HepG2 (cell line): ENCODE data around the gene PTPRH. TPM values are rescaled to one million over a fixed set of nuclear protein-coding genes. Genes with fewer than 3 reads are reported as not detected.
A peak's percentile ranks its signal among the peaks of the same experiment; 100 is the strongest.

Source experiments
- ARNTL ChIP-seq: sonication (generic); formaldehyde crosslinking; IDR thresholded peaks from 2 replicates; pipeline ENCODE4 v1.4.0; 2020; ENCODE audit warnings: mild to moderate bottlenecking, missing genetic modification reagents
- ASH2L ChIP-seq: fragments of 300-600, 200-600 bp; sonication (generic); IDR thresholded peaks from 2 replicates; pipeline ENCODE4 v1.7.0; 2017; ENCODE audit warnings: low read depth, mild to moderate bottlenecking, moderate library complexity, mixed read lengths, low read length; ENCODE audit not compliant: insufficient read length
- ATF5 ChIP-seq: sonication (generic); formaldehyde crosslinking; IDR thresholded peaks from 2 replicates; pipeline ENCODE4 v1.4.0; 2020; ENCODE audit warnings: mild to moderate bottlenecking, low read depth, missing genetic modification reagents
- CBX2 ChIP-seq, 2 experiments: fragments of 200-600 bp in 1 of 2; sonication (generic); formaldehyde crosslinking in 1 of 2; IDR thresholded peaks; 2 replicates each; pipeline versions ENCODE4 v1.7.0 to v1.8.1; 2018 to 2022; ENCODE audit warnings: low read depth in 2 of 2, low read length in 1 of 2, mild to moderate bottlenecking in 1 of 2, missing genetic modification reagents in 1 of 2
- CHCHD3 ChIP-seq: sonication (generic); formaldehyde crosslinking; IDR thresholded peaks from 2 replicates; pipeline ENCODE4 v1.8.0; 2022; ENCODE audit warnings: mild to moderate bottlenecking, missing genetic modification reagents, moderate library complexity
- CSRNP2 ChIP-seq: sonication (generic); formaldehyde crosslinking; conservative IDR thresholded peaks from 2 replicates; pipeline ENCODE4 v1.8.0; 2022; ENCODE audit warnings: low read depth, missing genetic modification reagents
- ELK4 ChIP-seq: sonication (generic); formaldehyde crosslinking; IDR thresholded peaks from 2 replicates; pipeline ENCODE4 v1.9.0; 2021; ENCODE audit warnings: missing genetic modification reagents, borderline replicate concordance
- GABPA ChIP-seq, 2 experiments: IDR thresholded peaks; 2 replicates each; pipeline ENCODE4 v1.6.1; 2011 to 2016; ENCODE audit warnings: low read depth in 2 of 2, low read length in 1 of 2, missing biosample characterization in 1 of 2, missing genetic modification characterization in 1 of 2
- HIVEP1 ChIP-seq: sonication (generic); formaldehyde crosslinking; IDR thresholded peaks from 2 replicates; pipeline ENCODE4 v1.4.0; 2020; ENCODE audit warnings: mild to moderate bottlenecking, missing genetic modification reagents
- HOXA9 ChIP-seq: sonication (generic); formaldehyde crosslinking; IDR thresholded peaks from 2 replicates; pipeline ENCODE4 v1.8.1; 2022; ENCODE audit warnings: missing genetic modification reagents, mild to moderate bottlenecking, moderate library complexity, borderline replicate concordance
- KLF13 ChIP-seq: sonication (generic); formaldehyde crosslinking; IDR thresholded peaks from 2 replicates; pipeline ENCODE4 v1.4.0; 2020; ENCODE audit warnings: mild to moderate bottlenecking, missing genetic modification reagents
- NCOR1 ChIP-seq: fragments of 200-600 bp; sonication (generic); IDR thresholded peaks from 2 replicates; pipeline ENCODE4 v1.7.0; 2017; ENCODE audit warnings: antibody characterized with exemption, low read length, borderline replicate concordance
- NFYC ChIP-seq: IDR thresholded peaks from 2 replicates; pipeline ENCODE4 v1.6.1; 2016; ENCODE audit warnings: missing genetic modification reagents, missing compliant biosample characterization
- PPARG ChIP-seq: conservative IDR thresholded peaks from 2 replicates; pipeline ENCODE4 v1.6.1; 2016; ENCODE audit warnings: missing biosample characterization, missing genetic modification reagents
- PRMT3 ChIP-seq: sonication (generic); formaldehyde crosslinking; IDR thresholded peaks from 2 replicates; pipeline ENCODE4 v1.8.1; 2022; ENCODE audit warnings: low read depth, mild to moderate bottlenecking, moderate library complexity, missing genetic modification reagents, borderline replicate concordance
- SKI ChIP-seq: fragments of 450-650 bp; IDR thresholded peaks from one replicate; pipeline ENCODE4 v1.6.1; 2018; ENCODE audit warnings: mild to moderate bottlenecking; ENCODE audit not compliant: partially characterized antibody
- TAF15 ChIP-seq: fragments of 200-400 bp; formaldehyde crosslinking; IDR thresholded peaks from one replicate; pipeline ENCODE4 v1.6.1; 2018; ENCODE audit warnings: mild to moderate bottlenecking, low read depth, low read length; ENCODE audit not compliant: poor library complexity, severe bottlenecking
- ZBTB21 ChIP-seq: sonication (generic); formaldehyde crosslinking; IDR thresholded peaks from 2 replicates; pipeline ENCODE4 v1.4.0; 2020; ENCODE audit warnings: missing genetic modification reagents
- ZFYVE20 ChIP-seq: sonication (generic); formaldehyde crosslinking; IDR thresholded peaks from 2 replicates; pipeline ENCODE4 v1.8.0; 2023; ENCODE audit warnings: low read depth, mild to moderate bottlenecking, moderate library complexity, missing genetic modification reagents, borderline replicate concordance
- ZNF12 ChIP-seq: sonication (generic); formaldehyde crosslinking; IDR thresholded peaks from 2 replicates; pipeline ENCODE4 v1.5.0; 2020; ENCODE audit warnings: missing genetic modification reagents
- ZNF331 ChIP-seq: sonication (generic); formaldehyde crosslinking; IDR thresholded peaks from 2 replicates; pipeline ENCODE4 v1.4.0; 2020; ENCODE audit warnings: missing genetic modification reagents
- ZNF34 ChIP-seq: sonication (generic); formaldehyde crosslinking; IDR thresholded peaks from 2 replicates; pipeline ENCODE4 v1.4.0; 2020; ENCODE audit warnings: mild to moderate bottlenecking, missing genetic modification reagents, borderline replicate concordance
- ZNF546 ChIP-seq: sonication (generic); formaldehyde crosslinking; conservative IDR thresholded peaks from 2 replicates; pipeline ENCODE4 v1.8.1; 2023; ENCODE audit warnings: mild to moderate bottlenecking, missing genetic modification reagents
- ZNF703 ChIP-seq: sonication (generic); formaldehyde crosslinking; IDR thresholded peaks from 2 replicates; pipeline ENCODE4 v1.5.1; 2020; ENCODE audit warnings: missing genetic modification reagents, mild to moderate bottlenecking, moderate library complexity, borderline replicate concordance
- ZNF737 ChIP-seq: sonication (generic); formaldehyde crosslinking; IDR thresholded peaks from 2 replicates; pipeline ENCODE4 v1.5.0; 2020; ENCODE audit warnings: missing genetic modification reagents, mild to moderate bottlenecking, borderline replicate concordance
- ZSCAN20 ChIP-seq: sonication (generic); formaldehyde crosslinking; IDR thresholded peaks from 2 replicates; pipeline ENCODE4 v1.4.0; 2020; ENCODE audit warnings: missing genetic modification reagents, mild to moderate bottlenecking, borderline replicate concordance
- ZSCAN30 ChIP-seq: sonication (generic); formaldehyde crosslinking; IDR thresholded peaks from 2 replicates; pipeline ENCODE4 v1.5.0; 2020; ENCODE audit warnings: mild to moderate bottlenecking, missing genetic modification reagents
- polyA plus RNA-seq, 8 experiments: library from polyadenylated mRNA; depleted of rRNA in 3 of 8; stranded (reverse) in 7 of 8; unstranded in 1 of 8; fragments of >200 nt; fragmentation: Illumina TruSeq in 4 of 8; extraction: Trizol in 4 of 8; gene quantifications; 2 replicates each; pipeline versions ENCODE4 v1.2.1 to v1.2.3, GENCODE V29; 2011 to 2016; ENCODE audit warnings: low read depth in 4 of 8, missing spikeins in 1 of 8, mixed read lengths in 1 of 8; ENCODE audit not compliant: insufficient read depth in 1 of 8
- total RNA-seq, 5 experiments: library from RNA; depleted of rRNA; stranded (reverse); fragments of >200 nt; fragmentation: Illumina TruSeq; extraction: Trizol; gene quantifications; 2 replicates each; pipeline ENCODE4 v1.2.3, GENCODE V29; 2016; ENCODE audit warnings: low read depth in 1 of 5

Gene PTPRH
- total and polyA plus RNA-seq, 2 of the 13 experiments (the other 11 are each of a cell fraction or from before 2014, with no cell fraction given) = 14.7 to 125 TPM

GRCh38 chr19:55178781-55179599 lies 30.3 kb downstream of the PTPRH start (continued):
- TF ChIP-seq CSRNP2 (CRISPR knock-in tag) = no peak
- no peak for TF ChIP-seq ZSCAN30 (CRISPR knock-in tag)
- TF ChIP-seq ASH2L = no peak
- TF ChIP-seq PPARG (CRISPR knock-in tag) = no peak
- TF ChIP-seq ZBTB21 (CRISPR knock-in tag) = no peak
- TF ChIP-seq CBX2 (IDR thresholded peaks at IDR 0.05; ENCODE audit: low read depth, low read length) = no peak
- TF ChIP-seq CBX2 (CRISPR knock-in tag; IDR thresholded peaks at IDR 0.05; ENCODE audit: low read depth) = no peak
- TF ChIP-seq NCOR1 = no peak
- TF ChIP-seq NFYC (CRISPR knock-in tag) = no peak
- TF ChIP-seq ZNF703 (CRISPR knock-in tag) = no peak
- TF ChIP-seq KLF13 = no peak
- TF ChIP-seq SKI = no peak
- TF ChIP-seq ATF5 (CRISPR knock-in tag) = no peak
- TF ChIP-seq HOXA9 (CRISPR knock-in tag) = no peak
- no peak for TF ChIP-seq ZNF12 (CRISPR knock-in tag)
- TF ChIP-seq ARNTL = no peak
- TF ChIP-seq ZNF331 (CRISPR knock-in tag) = no peak
- no peak for TF ChIP-seq ZNF34 (CRISPR knock-in tag)
- no peak for TF ChIP-seq PRMT3 (CRISPR knock-in tag)
- no peak for TF ChIP-seq CHCHD3 (CRISPR knock-in tag)
- TF ChIP-seq HIVEP1 = no peak
- TF ChIP-seq ZSCAN20 (CRISPR knock-in tag) = no peak
- no peak for TF ChIP-seq ELK4 (CRISPR knock-in tag)
- TF ChIP-seq TAF15 = no peak
- TF ChIP-seq GABPA (IDR thresholded peaks at IDR 0.05; ENCODE audit: low read depth, low read length) = peak; percentile 40
- TF ChIP-seq GABPA (CRISPR knock-in tag; IDR thresholded peaks at IDR 0.05; ENCODE audit: low read depth) = peak; percentile 77
- TF ChIP-seq ZFYVE20 (CRISPR knock-in tag) = no peak
- TF ChIP-seq ZNF737 (CRISPR knock-in tag) = no peak
- TF ChIP-seq ZNF546 (CRISPR knock-in tag) = no peak
